HepG2 (cell line): Measurements from ENCODE around the gene KLHL5. TPM values are rescaled to one million over a fixed set of nuclear protein-coding genes. Genes with fewer than 3 reads are reported as not detected.

ENCODE experiments used
- ATAC-seq: fragments of 200-7000 bp; cut with Tn5 transposase; 3 replicates; pipeline ENCODE4 v1.9.1; 2020; ENCODE audit warnings: mild to moderate bottlenecking, moderate library complexity
- Bru-seq: library from RNA; stranded (reverse); fragments of 400-500 nt; gene quantifications from one replicate; lab custom pipeline; 2021; lab: Mats Ljungman, UMichigan
- BruChase-seq, 2 experiments: library from RNA; stranded (reverse); fragments of 400-500 nt; gene quantifications; one replicate each; lab custom pipeline; 2021; lab: Mats Ljungman, UMichigan
- BruUV-seq: library from RNA; stranded (reverse); fragments of 400-500 nt; replicated peaks from 2 replicates; lab custom pipeline; 2021; lab: Mats Ljungman, UMichigan
- CTCF ChIA-PET: fragments of 300-600 bp; formaldehyde crosslinking; extraction: SDS; loops from one replicate; lab custom pipeline; 2021; ENCODE audit warnings: low total read pairs, inconsistent platforms, low intra/inter-chr PET ratio; lab: Yijun Ruan, JAX
- POLR2A ChIA-PET: fragments of 350-600 bp; sonication (Branson Sonifier 250); formaldehyde crosslinking; loops from one replicate; lab custom pipeline; 2020; ENCODE audit warnings: antibody characterized with exemption, inconsistent platforms; lab: Yijun Ruan, JAX
- DNase-seq: peaks from one replicate; pipeline ENCODE4 v3.0.0-alpha.2; 2015; ENCODE audit warnings: low spot score
- FAIRE-seq: peaks from 3 replicates; lab custom pipeline; 2011; peaks lifted over from hg19 to GRCh38; lab: Jason Lieb, UNC
- H2AFZ ChIP-seq: one replicate; pipeline ENCODE4 v1.6.1; 2011; ENCODE audit warnings: low read length, inconsistent platforms
- H3K27ac ChIP-seq: fragments of 300-600 bp; 3 replicates; pipeline ENCODE4 v1.8.0; 2011; ENCODE audit warnings: mixed run types, mild to moderate bottlenecking, mixed read lengths, low read length, inconsistent platforms; ENCODE audit not compliant: insufficient read depth; ENCODE audit errors: extremely low read length
- H3K27me3 ChIP-seq, 2 experiments: fragments of 200-600 bp in 1 of 2; 2 replicates in 1 of 2; 3 replicates in 1 of 2; pipeline versions ENCODE4 v1.6.0 to v1.8.0; 2011; ENCODE audit warnings: low read length in 2 of 2, mild to moderate bottlenecking in 2 of 2, moderate library complexity in 2 of 2, inconsistent platforms in 1 of 2; ENCODE audit not compliant: insufficient read depth in 2 of 2, control insufficient read depth in 1 of 2
- H3K36me3 ChIP-seq, 2 experiments: fragments of 200-600 bp in 1 of 2; replicated peaks in 1 of 2; 2 replicates in 1 of 2; 3 replicates in 1 of 2; pipeline versions ENCODE4 v1.5.1 to v1.8.0; 2011; ENCODE audit warnings: low read length in 2 of 2, inconsistent platforms in 1 of 2; ENCODE audit not compliant: insufficient read depth in 2 of 2, control insufficient read depth in 1 of 2
- H3K4me1 ChIP-seq: 2 replicates; pipeline ENCODE4 v1.5.1; 2012; ENCODE audit warnings: low read length, inconsistent platforms; ENCODE audit not compliant: insufficient read depth
- H3K4me2 ChIP-seq: 2 replicates; pipeline ENCODE4 v1.6.0; 2011; ENCODE audit warnings: low read depth, low read length, inconsistent platforms
- H3K4me3 ChIP-seq, 3 experiments: fragments of 200-600 bp in 1 of 3; sonication (generic), shearing (Covaris generic) in 1 of 3; replicated peaks in 1 of 3; 2 replicates each; pipeline ENCODE4 v1.5.1; 2011 to 2016; ENCODE audit warnings: low read length in 3 of 3, inconsistent platforms in 2 of 3, low read depth in 2 of 3, mild to moderate bottlenecking in 2 of 3, control low read depth in 1 of 3, mixed read lengths in 1 of 3; ENCODE audit not compliant: insufficient read depth in 1 of 3
- H3K79me2 ChIP-seq: one replicate; pipeline ENCODE4 v1.6.1; 2011; ENCODE audit warnings: low read length, inconsistent platforms; ENCODE audit not compliant: insufficient read depth
- H3K9ac ChIP-seq: 2 replicates; pipeline ENCODE4 v1.6.0; 2011; ENCODE audit warnings: mild to moderate bottlenecking, low read depth, low read length, inconsistent platforms; ENCODE audit not compliant: insufficient read depth
- H3K9me3 ChIP-seq: 2 replicates; pipeline ENCODE4 v1.5.1; 2012; ENCODE audit warnings: mild to moderate bottlenecking, low read length
- H4K20me1 ChIP-seq: 2 replicates; pipeline ENCODE4 v1.6.0; 2011; ENCODE audit warnings: inconsistent platforms, mild to moderate bottlenecking, low read length, moderate library complexity; ENCODE audit not compliant: insufficient read depth
- ARHGAP35 ChIP-seq: sonication (generic); formaldehyde crosslinking; IDR thresholded peaks from 2 replicates; pipeline ENCODE4 v1.9.0; 2022; ENCODE audit warnings: mild to moderate bottlenecking, inconsistent platforms, moderate library complexity, missing genetic modification reagents, borderline replicate concordance
- CCAR2 ChIP-seq: fragments of 200-400 bp; formaldehyde crosslinking; optimal IDR thresholded peaks from 2 replicates; pipeline ENCODE3; 2018; ENCODE audit warnings: low read depth, mild to moderate bottlenecking, low read length, moderate library complexity
- SCMH1 ChIP-seq: sonication (generic); formaldehyde crosslinking; IDR thresholded peaks from 2 replicates; pipeline ENCODE4 v1.9.0; 2021; ENCODE audit warnings: missing genetic modification reagents, mild to moderate bottlenecking, borderline replicate concordance
- USF2 ChIP-seq, 2 experiments: sonication (generic) in 1 of 2; formaldehyde crosslinking in 1 of 2; IDR thresholded peaks; 2 replicates each; pipeline versions ENCODE4 v1.5.1 to v1.6.1; 2011 to 2020; ENCODE audit warnings: borderline replicate concordance in 1 of 2, low read depth in 1 of 2, low read length in 1 of 2, mild to moderate bottlenecking in 1 of 2, missing genetic modification reagents in 1 of 2, moderate library complexity in 1 of 2
- ZFP91 ChIP-seq: sonication (generic); formaldehyde crosslinking; IDR thresholded peaks from 2 replicates; pipeline ENCODE4 v1.9.0; 2022; ENCODE audit warnings: missing genetic modification reagents, mild to moderate bottlenecking, borderline replicate concordance
- ZFY ChIP-seq: sonication (generic); formaldehyde crosslinking; IDR thresholded peaks from 2 replicates; pipeline ENCODE4 v1.4.0; 2020; ENCODE audit warnings: missing genetic modification reagents
- ZNF652 ChIP-seq: IDR thresholded peaks from 2 replicates; pipeline ENCODE4 v1.6.1; 2016; ENCODE audit warnings: low read depth, borderline replicate concordance
- ZNF740 ChIP-seq: sonication (generic); formaldehyde crosslinking; IDR thresholded peaks from 2 replicates; pipeline ENCODE4 v1.4.0; 2020; ENCODE audit warnings: missing genetic modification reagents
- WGBS: methylation state at CpG from one replicate; pipeline ENCODE4 v1.1.6; 2017; ENCODE audit warnings: low lambda C conversion rate; 5-methylcytosine and 5-hydroxymethylcytosine counted together
- in situ Hi-C: cut with HindIII; loops from 2 replicates; pipeline ENCODE4 v1.10.0; 2017; ENCODE audit warnings: low pct_unique_long_range_greater_than_20kb; ENCODE audit not compliant: extremely low pct_ligation_motif_present
- intact Hi-C: fragments of 100-400 bp; cut with micrococcal nuclease; formaldehyde crosslinking; loops from one replicate; pipeline ENCODE4 v1.10.0; 2022; ENCODE audit not compliant: unreplicated experiment
- long read RNA-seq, 2 experiments: library from RNA in 1 of 2; library from polyadenylated mRNA in 1 of 2; stranded (forward) in 1 of 2; unstranded in 1 of 2; transcript quantifications; one replicate each; pipeline ENCODE4 v2.0.0, GENCODE V29; 2019 to 2022
- polyA minus RNA-seq, 3 experiments: library from RNA; depleted of rRNA, polyadenylated mRNA; stranded (reverse); fragments of >200 nt; gene quantifications; 2 replicates each; pipeline ENCODE4 v1.2.3, GENCODE V29; 2011; ENCODE audit warnings: low replicate concordance in 1 of 3
- polyA plus RNA-seq, 8 experiments: library from polyadenylated mRNA; depleted of rRNA in 3 of 8; stranded (reverse) in 7 of 8; unstranded in 1 of 8; fragments of >200 nt; fragmentation: Illumina TruSeq in 4 of 8; extraction: Trizol in 4 of 8; gene quantifications; 2 replicates each; pipeline versions ENCODE4 v1.2.1 to v1.2.3, GENCODE V29; 2011 to 2016; ENCODE audit warnings: low read depth in 4 of 8, missing spikeins in 1 of 8, mixed read lengths in 1 of 8; ENCODE audit not compliant: insufficient read depth in 1 of 8
- total RNA-seq, 5 experiments: library from RNA; depleted of rRNA; stranded (reverse); fragments of >200 nt; fragmentation: Illumina TruSeq; extraction: Trizol; gene quantifications; 2 replicates each; pipeline ENCODE4 v1.2.3, GENCODE V29; 2016; ENCODE audit warnings: low read depth in 1 of 5

The KLHL5 gene
- 36.2 and 45.3 TPM in 2 replicates for total RNA-seq (2016; rRNA removed; fragmentation: Illumina TruSeq; extraction: Trizol)
- 32.0 and 35.3 TPM in 2 replicates for total RNA-seq (2016; cell fraction: cytosol; rRNA removed; fragmentation: Illumina TruSeq; extraction: Trizol; ENCODE audit: low read depth)
- 36.6 and 44.0 TPM in 2 replicates for total RNA-seq (2016; cell fraction: insoluble cytoplasmic fraction; rRNA removed; fragmentation: Illumina TruSeq; extraction: Trizol)
- total RNA-seq (2016; cell fraction: membrane; rRNA removed; fragmentation: Illumina TruSeq; extraction: Trizol): 75.4 and 86.1 TPM in 2 replicates
- total RNA-seq (2016; cell fraction: nucleus; rRNA removed; fragmentation: Illumina TruSeq; extraction: Trizol): 26.6 and 27.0 TPM in 2 replicates
- 32.6 and 38.7 TPM in 2 replicates for polyA plus RNA-seq (2011; rRNA removed)
- polyA plus RNA-seq (2011; cell fraction: cytosol; rRNA removed): 29.8 and 43.7 TPM in 2 replicates
- polyA plus RNA-seq (2011; cell fraction: nucleus; rRNA removed): 14.9 and 17.0 TPM in 2 replicates
- 33.7 and 34.6 TPM in 2 replicates for polyA plus RNA-seq (2012)
- 31.2 and 34.0 TPM in 2 replicates for polyA plus RNA-seq (2016; cell fraction: cytosol; fragmentation: Illumina TruSeq; extraction: Trizol; ENCODE audit: low read depth)
- polyA plus RNA-seq (2016; cell fraction: insoluble cytoplasmic fraction; fragmentation: Illumina TruSeq; extraction: Trizol; ENCODE audit: low read depth): 39.8 and 40.2 TPM in 2 replicates
- 51.9 and 59.4 TPM in 2 replicates for polyA plus RNA-seq (2016; cell fraction: membrane; fragmentation: Illumina TruSeq; extraction: Trizol; ENCODE audit: low read depth)
- polyA plus RNA-seq (2016; cell fraction: nucleus; fragmentation: Illumina TruSeq; extraction: Trizol; ENCODE audit: insufficient read depth, low read depth): 22.2 and 22.8 TPM in 2 replicates
- 25.9 and 37.5 TPM in 2 replicates for polyA minus RNA-seq (2011; rRNA and poly(A)+ RNA removed; ENCODE audit: low replicate concordance)
- polyA minus RNA-seq (2011; cell fraction: cytosol; rRNA and poly(A)+ RNA removed): 31.0 and 34.7 TPM in 2 replicates
- 48.0 and 50.0 TPM in 2 replicates for polyA minus RNA-seq (2011; cell fraction: nucleus; rRNA and poly(A)+ RNA removed)
- percentile 85 among the genes with signal in this experiment for Bru-seq, nascent RNA
- percentile 77 among the genes with signal in this experiment for BruChase-seq, experiment 1, labeled RNA remaining after a 6-hour chase
- percentile 72 among the genes with signal in this experiment for BruChase-seq, experiment 2, labeled RNA remaining after a 2-hour chase
- long read RNA-seq, experiment 1, partial matches to known transcripts: 6 of 16 reads
- long read RNA-seq, experiment 1, other reads (novel, unspliced or antisense): 7 of 16 reads
- long read RNA-seq, experiment 2, transcript KLHL5-205 (11 exons, 2,926 nt): major isoform, 6 of 53 reads
- long read RNA-seq, experiment 2, partial matches to known transcripts: 30 of 53 reads
- long read RNA-seq, experiment 2, other reads (novel, unspliced or antisense): 17 of 53 reads

GRCh38 chr4:39062094-39062769, at the start of gene KLHL5:
Gene KLHL5 (plus strand): TSS chr4:39062232. CDS start chr4:39062653, 421 bp downstream.
- H3K79me2 ChIP-seq: peaks cover 28% of the 10 kb centered on the region
- in situ Hi-C loops (no loop called here), intact Hi-C loops (no loop called here)
- H3K27ac ChIP-seq: no peak within 1 kb of the TSS
- H3K4me1 ChIP-seq: peaks cover 13% of the 10 kb centered on the region
- H3K4me3 ChIP-seq: no peak within 1 kb of the TSS
- no peak for ATAC-seq
- H3K9ac ChIP-seq: no peak within 1 kb of the TSS
- BruUV-seq: no TSS peak
- CTCF ChIA-PET: no interaction called here
- TF ChIP-seq ZNF652 (peak; percentile 65; the same call in 1 of the 2 replicates), ZFY (no peak), SCMH1 (no peak), USF2 (IDR thresholded peaks at IDR 0.05; ENCODE audit: low read depth, low read length) (no peak), USF2 (CRISPR knock-in tag; IDR thresholded peaks at IDR 0.05; ENCODE audit: borderline replicate concordance) (no peak), ARHGAP35 (CRISPR knock-in tag) (no peak), CCAR2 (no peak), ZNF740 (CRISPR knock-in tag) (no peak), ZFP91 (no peak)
- TF ChIP-seq, all 625 proteins: peak for 1
- no peaks in the 10 kb centered on the region; a peak in 1 of 5 replicates for H3K36me3 ChIP-seq
- H3K9me3 ChIP-seq: no peaks in the 10 kb centered on the region
- H4K20me1 ChIP-seq: no peaks in the 10 kb centered on the region
- no peaks in the 10 kb centered on the region for H3K27me3 ChIP-seq
- no peak within 1 kb of the TSS for H2AFZ ChIP-seq
- POLR2A ChIA-PET: no interaction called here
- FAIRE-seq (no peak), DNase-seq (no peak)
- no peak within 1 kb of the TSS for H3K4me2 ChIP-seq
- 84% methylated on average over 7 of the region's 7 CpGs for WGBS
